GM18907 (cell line): ENCODE results near the gene CXXC4.
A peak's percentile ranks its signal among the peaks of the same experiment; 100 is the strongest.

Experiments used
- ATAC-seq: cut with Tn5 transposase; IDR thresholded peaks from one replicate; pipeline ENCODE4 v1.9.1; 2021; ENCODE audit warnings: mild to moderate bottlenecking, moderate library complexity; ENCODE audit not compliant: unreplicated experiment

CXXC4 gene

DNA sequence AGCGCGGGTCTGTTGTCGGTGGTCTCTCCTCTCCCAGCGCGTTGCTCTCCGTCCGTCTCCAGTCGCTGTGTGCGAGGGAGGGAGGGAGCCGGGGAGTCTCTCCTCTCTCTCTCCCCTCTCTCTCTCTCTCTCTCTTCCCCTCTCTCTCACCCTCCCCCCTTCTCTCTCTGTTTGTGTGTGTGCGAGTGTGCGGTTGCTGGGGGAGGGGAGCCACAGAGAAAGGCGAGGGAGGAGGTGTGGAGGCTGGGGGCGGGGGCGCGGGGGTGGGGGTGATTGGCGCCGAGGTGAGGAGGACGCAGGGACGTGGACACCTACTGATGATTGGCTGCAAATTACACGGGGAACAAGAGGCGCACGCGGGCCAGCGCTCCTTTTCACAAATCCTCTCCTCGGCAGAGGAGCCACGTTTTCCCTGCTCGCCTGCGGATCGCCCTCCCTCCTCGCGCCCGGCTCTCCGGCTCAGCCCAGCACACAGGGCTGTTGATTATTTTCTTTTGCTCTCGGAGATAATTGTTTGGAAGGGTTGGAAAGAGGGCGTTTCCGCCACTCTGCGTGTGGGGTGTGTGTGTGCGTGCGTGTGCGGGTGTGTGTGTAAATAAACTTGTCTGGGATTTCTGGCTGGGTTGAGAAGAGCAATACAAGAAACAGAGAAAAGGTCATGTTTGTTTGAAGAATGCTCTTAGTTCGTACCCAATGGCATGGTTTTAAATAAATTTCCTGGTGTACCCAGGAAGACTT, at the start of gene CXXC4:
CXXC4 (minus strand) TSS at position 73 of the 738 bp plus-strand sequence. CDS start 3,092 bp downstream, outside the sequence.
- ATAC-seq, result peak; percentile 30

GRCh38 chr4:104533156-104533555, 38.5 kb upstream of the CXXC4 start:
- no peak for ATAC-seq

DNA sequence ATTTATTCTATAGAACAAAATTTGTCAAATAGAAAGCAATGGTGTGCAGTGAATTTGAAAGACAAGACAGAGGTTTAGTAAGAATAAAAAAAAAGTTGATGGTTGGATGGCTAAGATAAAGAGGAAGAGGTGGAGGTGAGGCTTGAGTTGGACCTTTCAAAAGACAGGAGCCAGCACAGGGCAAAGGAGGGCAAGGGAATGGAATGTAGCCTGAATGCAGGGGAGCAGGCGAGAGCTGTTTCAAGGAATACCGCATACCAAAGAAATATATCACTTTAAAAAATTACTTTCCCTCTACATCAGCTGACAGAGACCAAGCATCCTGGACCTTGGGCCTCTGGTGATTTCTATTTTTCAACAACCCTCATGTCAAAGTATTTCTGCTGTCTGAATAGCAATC, 38.0 kb upstream of the CXXC4 start:
- ATAC-seq, result no peak

DNA sequence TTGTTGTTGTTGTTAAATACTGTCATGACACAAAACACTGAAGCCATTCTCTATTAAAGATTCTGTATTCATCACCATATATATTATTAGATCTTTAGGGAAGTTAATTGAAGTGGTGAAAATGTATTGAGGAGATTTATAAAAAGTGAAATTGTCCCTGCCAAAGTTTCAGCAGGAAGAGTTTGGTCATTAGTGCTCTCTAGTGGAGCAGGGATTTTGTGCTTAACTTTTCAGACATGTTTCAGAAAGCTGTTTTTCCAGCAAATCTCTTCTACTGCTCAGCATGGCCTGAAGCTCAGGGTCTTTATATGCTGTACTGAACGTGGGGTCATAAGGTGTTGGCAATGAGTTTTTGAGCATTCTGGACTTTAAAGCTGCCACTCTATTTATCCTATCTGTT, 36.7 kb upstream of the CXXC4 start:
- no peak for ATAC-seq

DNA sequence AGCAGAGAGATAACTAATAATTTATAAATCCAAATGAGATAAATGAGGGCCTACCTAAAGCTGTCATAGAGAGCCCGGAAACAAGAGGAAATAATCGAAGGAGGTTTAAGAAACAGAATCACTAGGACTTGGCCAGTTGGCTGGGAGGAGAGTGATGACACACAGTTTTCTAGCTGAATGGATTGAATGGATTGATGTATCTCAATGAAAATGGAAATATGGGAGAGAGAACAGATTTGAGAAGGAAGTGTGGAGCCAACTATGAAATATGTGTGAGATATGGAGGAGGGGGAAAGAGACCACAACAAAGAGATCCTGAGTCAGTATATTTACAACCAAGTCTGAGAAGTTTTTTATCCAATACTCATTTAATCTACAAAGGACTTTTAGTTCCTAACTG, 35.7 kb upstream of the CXXC4 start:
- no peak for ATAC-seq

DNA sequence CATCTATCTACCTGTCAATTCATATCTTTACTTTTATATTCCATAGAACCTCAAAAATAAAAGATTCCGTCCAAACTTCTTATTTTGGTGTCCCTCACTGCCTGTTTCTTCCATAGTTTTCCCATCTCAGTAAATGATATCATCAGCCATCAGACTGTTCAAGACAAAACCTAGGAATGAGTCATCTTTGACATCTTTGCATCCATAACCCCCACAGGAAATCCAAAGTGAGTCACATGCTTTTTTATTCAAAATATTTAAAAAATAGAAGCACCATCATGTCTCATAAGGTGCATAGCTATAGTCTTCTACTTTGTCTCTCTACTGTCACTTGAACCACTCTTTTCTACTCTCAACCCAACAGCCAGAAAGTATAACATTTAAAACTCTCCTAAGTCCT, 29.9 kb upstream of the CXXC4 start:
- ATAC-seq, result no peak

DNA sequence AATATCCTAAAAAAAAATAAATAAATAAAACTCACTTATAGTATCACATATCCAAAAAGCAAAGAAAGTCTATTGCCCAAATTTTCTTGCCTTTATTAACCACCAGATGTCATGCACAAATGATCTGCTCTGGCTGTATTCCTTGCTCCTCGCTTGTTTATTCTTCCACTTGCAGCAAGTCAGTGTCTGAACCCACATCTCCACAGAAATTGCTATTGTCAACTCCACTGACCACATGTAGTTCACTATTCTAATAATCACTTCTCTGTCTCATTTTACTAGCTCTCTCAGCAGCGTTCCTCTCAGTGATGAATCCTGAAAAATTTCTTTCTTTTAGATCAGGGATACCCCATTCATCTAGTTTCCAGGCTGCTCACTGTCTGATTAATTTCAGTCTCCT, 29.3 kb upstream of the CXXC4 start:
- ATAC-seq, result no peak

GRCh38 chr4:104519588-104519987, 24.9 kb upstream of the CXXC4 start:
- ATAC-seq, result peak; percentile 92

GRCh38 chr4:104516884-104517283, 22.2 kb upstream of the CXXC4 start:
- ATAC-seq, result no peak

DNA sequence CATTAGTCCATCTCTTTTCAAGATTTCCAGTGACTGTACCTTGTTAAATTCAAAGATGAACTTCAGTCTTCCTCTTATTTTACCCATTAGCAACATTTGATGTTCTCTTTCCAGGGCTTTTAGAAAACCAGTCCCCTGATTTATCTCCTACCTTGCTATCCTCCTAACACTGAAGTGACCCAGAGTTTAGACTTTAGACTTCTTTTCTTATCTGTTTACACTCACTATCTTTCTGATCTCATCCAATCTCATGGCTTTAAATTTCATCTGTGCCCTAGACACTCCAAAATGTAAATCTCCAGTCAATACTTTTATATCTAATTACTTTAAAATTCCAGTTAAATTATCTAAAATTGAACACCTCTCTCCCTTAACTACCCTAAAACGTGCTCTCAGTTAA, 13.5 kb upstream of the CXXC4 start:
- no peak for ATAC-seq

- no peak for ATAC-seq
Observed at GRCh38 chr4:104507112-104507511, 12.4 kb upstream of the CXXC4 start.

DNA sequence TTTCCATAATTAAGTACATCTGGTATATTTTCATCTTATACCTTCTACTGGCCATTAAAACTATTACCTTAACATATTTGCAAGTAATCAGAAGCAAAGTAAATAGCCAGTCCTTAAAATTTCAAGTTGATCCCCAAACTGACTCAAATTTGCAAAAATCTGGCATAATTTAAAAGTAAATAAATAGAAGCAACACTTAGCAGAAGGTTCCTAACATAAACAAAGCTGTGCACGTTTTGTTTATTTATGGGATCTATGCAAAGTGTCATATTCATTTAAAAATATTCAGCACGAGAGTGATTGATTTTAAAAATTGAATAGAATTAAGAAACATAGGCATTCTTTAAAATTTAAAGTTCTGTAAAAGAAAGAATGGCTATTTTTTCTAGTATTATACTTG, 9.8 kb upstream of the CXXC4 start:
- ATAC-seq, result no peak

DNA sequence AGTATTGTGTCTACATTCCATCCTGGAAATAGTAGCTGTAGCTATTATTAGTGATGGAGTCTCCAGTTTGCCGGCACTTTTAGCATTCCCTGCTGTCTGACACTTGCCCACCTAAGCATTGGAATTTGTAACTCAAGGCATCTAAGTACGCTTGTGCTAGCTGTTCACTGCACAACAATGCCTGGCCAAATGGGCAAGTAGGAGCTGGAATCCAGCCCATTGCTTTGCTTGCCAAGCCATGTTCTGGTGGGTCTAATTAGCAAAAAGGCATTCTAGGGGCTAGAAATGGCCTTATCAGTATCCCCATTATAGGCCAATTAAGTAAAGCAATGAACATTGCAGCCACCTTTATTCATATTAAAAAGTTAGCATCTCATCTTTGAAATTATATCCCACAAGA, 7.8 kb upstream of the CXXC4 start:
- no peak for ATAC-seq

DNA sequence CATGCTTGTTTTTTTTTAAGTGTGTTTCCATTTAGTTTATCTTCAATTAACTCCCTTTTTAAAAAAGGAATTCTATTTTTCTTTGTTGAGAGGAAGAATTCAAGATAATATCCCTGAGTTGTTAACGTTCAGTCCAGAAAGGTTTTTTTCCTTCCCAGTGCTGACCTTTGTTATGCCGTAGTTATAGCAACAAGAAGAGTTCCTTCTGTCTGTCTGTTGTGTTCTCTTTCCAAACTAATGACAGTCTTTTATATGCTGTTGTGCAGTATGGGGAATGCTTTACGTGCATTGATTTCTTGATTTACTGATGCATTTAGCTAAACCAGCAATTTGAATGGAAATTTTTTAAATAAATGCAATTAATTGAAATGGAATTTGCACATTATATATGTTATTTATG, 6.6 kb upstream of the CXXC4 start:
- ATAC-seq, result no peak

- peak; percentile 72 for ATAC-seq
Observed at GRCh38 chr4:104500442-104500841, 5.7 kb upstream of the CXXC4 start.

DNA sequence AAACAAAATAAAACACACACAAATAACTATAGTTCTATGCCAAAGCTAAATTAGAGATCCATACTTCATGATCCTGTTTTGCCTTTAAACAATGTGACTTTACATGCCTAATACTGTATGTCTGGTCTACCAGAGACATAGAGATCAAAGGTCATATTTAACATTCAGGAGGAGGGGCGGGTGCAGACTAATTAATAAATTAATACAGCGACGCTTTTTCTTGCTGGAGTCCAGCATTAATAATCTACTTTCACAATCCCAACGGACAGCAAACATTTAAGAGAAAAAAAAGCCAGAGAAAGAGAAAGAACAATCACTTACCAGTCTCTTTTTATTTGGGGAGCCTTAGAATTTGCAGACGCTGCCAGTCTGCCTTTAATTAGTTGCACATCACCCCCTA, 509 bp downstream of the CXXC4 start:
- ATAC-seq, result no peak

DNA sequence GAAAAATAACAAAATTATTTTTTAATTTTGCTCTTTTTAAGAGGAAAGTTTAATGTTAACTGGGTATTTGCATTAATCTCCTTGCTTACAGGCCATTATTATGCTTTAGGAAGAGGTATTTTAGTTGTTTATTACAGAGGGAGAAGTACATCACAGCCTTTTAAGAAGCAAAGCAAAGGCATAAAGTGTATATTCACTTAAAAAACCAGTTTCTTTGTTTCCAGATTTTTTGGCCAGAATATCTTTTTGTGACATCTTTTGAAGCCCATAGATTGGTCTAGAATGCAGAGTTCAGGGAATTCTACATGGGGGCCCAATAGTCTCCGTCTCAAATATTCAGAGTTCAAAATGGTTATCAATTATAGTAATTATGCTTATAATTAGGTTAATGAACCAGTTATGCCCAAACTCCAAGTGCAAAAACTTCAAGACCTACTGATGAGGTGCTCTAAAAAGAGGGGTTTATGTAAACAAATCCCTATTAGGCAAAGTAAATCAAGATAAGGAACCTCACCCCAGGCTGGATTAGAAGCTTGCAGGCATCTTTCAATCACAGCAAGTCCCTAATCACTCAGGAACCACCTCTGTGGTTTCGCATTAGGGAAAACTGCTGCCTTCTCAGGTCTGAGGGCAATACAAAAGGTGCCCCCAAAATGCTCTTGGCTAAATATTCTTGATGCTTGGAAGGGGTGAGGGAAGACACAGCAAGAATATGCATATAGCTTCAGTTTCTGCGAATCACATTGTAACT, 1.4 kb downstream of the CXXC4 start:
- no peak for ATAC-seq

DNA sequence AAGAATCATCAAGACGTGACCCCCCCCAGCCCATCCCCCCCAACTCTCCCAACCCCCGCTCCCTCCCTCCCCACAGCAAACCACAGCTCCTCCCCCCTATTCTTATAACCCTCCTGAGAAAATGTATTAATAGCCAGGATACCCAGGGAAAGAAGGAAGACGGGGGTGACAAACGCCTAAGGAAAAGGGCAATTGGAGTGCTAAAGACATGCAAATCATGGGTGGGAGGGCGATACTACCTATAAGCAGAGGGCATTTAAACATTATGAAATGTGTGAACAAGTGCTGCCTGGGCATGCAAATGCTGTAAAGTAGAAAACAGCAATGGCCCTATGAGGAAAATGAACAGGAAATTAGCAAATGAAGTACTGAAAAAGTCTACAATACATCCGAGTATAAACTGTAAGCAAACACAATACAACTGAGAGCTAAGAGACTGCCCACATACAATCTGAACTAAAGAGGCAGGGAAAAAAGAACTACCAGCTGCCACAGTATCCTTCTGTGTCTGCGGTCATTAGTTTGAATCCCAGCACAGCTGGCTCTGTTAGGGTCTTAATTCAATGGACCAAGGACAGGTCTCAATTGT, 2.4 kb downstream of the CXXC4 start:
- peak; percentile 31 for ATAC-seq

- ATAC-seq, result peak; percentile 28
Observed at GRCh38 chr4:104491481-104492182, 3.1 kb downstream of the CXXC4 start.

DNA sequence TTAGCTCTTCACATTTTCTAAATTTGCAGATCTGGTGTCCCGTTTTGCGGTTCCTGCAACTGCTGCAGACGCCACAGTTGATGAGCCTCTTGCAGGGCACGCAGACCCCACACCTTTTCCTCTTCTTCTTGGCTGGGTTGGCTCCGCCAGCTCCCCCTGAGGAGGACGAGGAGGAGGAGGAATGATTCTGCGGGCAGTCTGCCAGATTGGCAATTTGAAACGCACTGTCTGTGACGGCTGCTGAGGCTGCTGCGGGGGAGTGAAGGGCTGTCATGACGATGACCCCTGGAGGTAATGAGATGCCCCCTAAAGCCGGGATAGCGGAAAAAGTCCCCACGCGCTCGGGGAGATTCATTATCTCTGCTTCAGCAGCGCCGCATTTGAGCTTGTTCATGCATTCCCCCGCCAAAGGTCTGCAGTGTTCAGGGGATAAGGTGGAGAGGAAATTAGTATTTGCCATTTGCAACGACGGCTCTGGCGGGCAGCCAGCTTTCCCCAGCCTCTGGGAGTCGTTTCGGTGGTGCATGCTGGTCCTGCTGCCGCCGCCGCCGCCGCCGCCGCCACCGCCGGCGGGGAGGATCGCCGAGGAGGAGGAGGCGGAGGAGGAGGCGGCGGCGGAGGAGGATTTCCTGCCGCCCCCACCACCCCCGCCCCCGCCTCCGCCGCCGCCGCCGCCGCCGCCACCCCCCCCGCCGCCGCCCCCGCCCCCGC, 3.8 kb downstream of the CXXC4 start:
- ATAC-seq, result peak; percentile 33
